Retinal pigment epithelial cell (primary cell): Measurements from ENCODE around the gene MBNL1.
"Not testable (repeated sequence)": the region's sequence is repeated elsewhere in the genome, so short reads cannot be mapped to it uniquely, and the experiment has no call there.

Source experiments
- DNase-seq: peaks from one replicate; pipeline ENCODE4 v3.0.0-alpha.2; 2010; ENCODE audit warnings: low read depth
- H3K4me3 ChIP-seq: 2 replicates; pipeline ENCODE4 v1.5.1; 2011; ENCODE audit warnings: mild to moderate bottlenecking, low read length, control low read depth, moderate library complexity
- TF ChIP-seq, protein P1 (sequence below): conservative IDR thresholded peaks from 2 replicates; pipeline ENCODE4 v1.5.1; 2011; ENCODE audit warnings: low read depth, low read length, control low read depth, inconsistent platforms

Gene MBNL1

DNA sequence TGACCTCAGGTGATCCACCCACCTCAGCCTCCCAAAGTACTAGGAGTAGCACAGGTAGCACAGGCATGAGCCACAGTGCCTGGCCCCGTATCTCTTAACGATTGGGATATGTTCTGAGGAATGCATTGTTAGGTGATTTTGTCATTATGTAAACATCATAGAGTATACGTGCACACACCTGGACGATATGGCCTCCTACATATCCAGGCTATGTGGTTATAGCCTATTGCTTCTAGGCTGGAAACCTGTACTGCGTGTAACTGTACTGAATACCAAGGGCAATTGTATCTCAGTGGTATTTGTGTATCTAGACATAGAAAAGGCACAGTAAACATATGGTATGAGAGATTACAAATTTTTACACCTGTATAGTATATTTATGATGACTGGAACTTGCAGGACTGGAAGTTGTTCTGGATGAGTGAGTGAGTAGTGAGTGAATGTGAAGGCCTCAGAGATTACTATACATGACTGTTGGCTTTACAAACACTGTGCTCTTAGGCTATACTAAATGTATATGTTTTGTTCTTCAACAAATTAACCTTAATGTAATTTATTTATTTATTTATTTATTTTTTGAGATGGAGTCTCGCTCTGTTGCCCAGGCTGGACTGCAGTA lies 120.7 kb downstream of the MBNL1 start:
- no peak overlapping the region for H3K4me3 ChIP-seq
- TF ChIP-seq, protein P1, sequence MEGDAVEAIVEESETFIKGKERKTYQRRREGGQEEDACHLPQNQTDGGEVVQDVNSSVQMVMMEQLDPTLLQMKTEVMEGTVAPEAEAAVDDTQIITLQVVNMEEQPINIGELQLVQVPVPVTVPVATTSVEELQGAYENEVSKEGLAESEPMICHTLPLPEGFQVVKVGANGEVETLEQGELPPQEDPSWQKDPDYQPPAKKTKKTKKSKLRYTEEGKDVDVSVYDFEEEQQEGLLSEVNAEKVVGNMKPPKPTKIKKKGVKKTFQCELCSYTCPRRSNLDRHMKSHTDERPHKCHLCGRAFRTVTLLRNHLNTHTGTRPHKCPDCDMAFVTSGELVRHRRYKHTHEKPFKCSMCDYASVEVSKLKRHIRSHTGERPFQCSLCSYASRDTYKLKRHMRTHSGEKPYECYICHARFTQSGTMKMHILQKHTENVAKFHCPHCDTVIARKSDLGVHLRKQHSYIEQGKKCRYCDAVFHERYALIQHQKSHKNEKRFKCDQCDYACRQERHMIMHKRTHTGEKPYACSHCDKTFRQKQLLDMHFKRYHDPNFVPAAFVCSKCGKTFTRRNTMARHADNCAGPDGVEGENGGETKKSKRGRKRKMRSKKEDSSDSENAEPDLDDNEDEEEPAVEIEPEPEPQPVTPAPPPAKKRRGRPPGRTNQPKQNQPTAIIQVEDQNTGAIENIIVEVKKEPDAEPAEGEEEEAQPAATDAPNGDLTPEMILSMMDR: no peak
- no peak for DNase-seq

DNA sequence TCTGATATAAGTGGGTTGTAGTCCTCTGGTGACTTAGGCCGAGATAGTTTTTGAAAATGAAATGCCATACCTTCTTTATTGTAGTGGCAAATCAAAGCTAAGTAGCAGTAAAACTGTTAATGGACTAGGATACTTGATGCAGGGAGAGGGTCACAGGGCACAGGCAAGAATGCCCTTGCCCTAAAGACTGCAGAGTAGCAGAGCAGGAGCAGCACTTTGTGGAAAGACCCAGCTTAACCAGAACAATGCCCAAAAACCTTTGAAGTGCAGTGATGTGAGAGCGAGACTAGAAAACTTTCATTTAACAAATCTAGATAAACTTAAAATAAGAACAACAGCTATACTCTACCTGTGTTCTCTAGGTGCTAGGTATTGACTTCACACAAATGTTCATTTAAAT lies 121.9 kb downstream of the MBNL1 start:
- no peak for DNase-seq
- no peak overlapping the region for H3K4me3 ChIP-seq
- TF ChIP-seq, protein P1: no peak

DNA sequence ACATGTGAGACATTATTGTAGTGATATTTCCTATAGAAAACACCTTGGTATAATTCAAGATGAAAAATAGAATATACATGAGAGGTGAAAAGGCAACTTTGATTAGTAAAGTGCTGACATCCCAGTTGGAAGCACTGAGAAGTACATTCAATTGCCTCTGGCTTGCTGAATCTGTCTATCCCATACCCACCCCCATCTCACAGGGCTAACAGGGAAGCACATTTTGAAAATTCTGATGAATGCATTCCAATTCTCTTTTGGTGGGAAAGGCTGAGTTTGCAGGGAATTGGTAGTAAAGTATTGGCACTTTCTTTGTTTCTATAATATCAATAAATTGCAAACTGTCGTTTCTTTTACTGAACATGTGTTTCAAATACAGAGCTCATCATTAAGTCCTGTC lies 122.9 kb downstream of the MBNL1 start:
- TF ChIP-seq, protein P1: no peak
- no peak for DNase-seq
- no peak overlapping the region for H3K4me3 ChIP-seq

GRCh38 chr3:152392272-152392880 lies 123.6 kb downstream of the MBNL1 start:
- DNase-seq: no peak
- H3K4me3 ChIP-seq: no peak overlapping the region
- TF ChIP-seq, protein P1: no peak

GRCh38 chr3:152394246-152394645 lies 125.5 kb downstream of the MBNL1 start:
- no peak overlapping the region for H3K4me3 ChIP-seq
- no peak for DNase-seq
- TF ChIP-seq, protein P1: no peak

DNA sequence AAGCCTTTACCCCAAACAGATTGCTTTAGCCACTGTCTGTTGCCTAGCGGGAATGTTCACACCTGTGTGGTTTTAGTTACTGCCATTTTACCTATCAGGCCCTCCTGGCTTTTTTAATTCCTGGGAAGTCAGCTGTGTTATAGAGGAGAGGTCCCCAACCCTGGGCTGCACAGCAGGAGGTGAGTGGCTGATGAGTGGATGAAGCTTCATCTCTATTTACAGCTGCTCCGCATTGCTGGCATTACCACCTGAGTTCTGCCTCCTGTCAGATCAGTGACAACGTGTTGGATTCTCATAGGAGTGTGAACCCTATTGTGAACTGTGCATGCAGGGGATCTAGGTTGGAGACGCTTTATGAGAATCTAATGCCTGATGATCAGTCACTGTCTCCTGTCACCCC lies 127.0 kb downstream of the MBNL1 start:
- TF ChIP-seq, protein P1: no peak
- no peak overlapping the region for H3K4me3 ChIP-seq
- no peak for DNase-seq

DNA sequence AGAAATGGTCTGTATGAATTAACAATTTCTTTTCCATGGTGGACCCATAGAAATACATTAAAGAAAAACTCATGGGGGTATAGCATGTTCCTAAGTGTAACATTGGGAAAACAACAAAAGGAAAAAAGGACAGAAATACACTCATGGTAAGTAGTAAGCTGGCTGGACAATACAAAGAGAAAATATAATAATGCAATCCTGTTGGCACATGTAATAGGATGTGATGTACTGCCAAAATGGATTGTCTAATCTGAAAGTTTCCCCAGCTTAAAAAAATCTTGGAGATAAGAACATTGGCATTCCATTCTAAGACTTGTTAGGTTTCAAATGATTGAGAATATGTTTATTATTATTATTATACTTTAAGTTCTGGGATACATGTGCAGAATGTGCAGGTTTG lies 128.1 kb downstream of the MBNL1 start:
- no peak overlapping the region for H3K4me3 ChIP-seq
- DNase-seq: no peak
- TF ChIP-seq, protein P1: no peak

- not testable (repeated sequence) for H3K4me3 ChIP-seq, DNase-seq
These were observed 128.6 kb downstream of the MBNL1 start for GRCh38 chr3:152397348-152397747.
